ENCODE results near the gene SPACA4.

The SPACA4 gene

DNA sequence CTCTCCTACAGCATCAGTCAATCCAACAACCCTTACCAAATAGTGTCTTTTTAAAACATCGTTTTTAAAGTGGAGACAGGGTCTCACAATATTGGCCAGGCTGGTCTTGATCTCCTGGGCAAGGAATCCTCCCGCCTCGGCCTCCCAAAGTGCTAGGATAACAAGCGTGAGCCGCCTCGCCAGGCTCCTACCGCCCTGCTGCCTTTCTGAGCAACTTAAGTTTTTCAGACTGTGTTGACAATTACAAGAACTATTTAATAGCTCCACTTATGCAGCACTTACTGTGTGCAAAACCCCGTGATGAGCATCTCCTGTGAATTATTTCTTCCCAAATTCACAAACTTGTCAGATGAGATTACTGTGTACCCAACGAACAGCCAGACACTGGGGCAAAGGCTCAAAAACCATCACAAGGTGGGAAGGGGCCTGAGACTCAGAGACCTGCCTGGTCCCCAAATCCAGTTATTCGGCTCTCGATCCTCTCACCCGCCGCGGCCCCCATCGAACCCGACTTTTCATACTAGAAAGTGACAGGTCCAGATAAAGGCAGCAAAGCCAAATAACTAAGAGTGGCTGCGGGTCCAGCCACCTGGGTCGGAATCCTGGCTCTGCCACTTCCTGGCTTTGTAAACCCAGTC, 11.9 kb downstream of the SPACA4 start:
- Mint-ChIP-seq H3K27me3 (peaks cover 4% of the 10 kb centered on the region), H3K27ac (peak overlapping the region; percentile 97)
- CTCF ChIA-PET: interaction anchor here (1.5 to 3.0 kb wide), 2 partner anchors 9 to 34 kb away, joined by 7 to 13 read pairs; no protein-coding TSS in a partner anchor

DNA sequence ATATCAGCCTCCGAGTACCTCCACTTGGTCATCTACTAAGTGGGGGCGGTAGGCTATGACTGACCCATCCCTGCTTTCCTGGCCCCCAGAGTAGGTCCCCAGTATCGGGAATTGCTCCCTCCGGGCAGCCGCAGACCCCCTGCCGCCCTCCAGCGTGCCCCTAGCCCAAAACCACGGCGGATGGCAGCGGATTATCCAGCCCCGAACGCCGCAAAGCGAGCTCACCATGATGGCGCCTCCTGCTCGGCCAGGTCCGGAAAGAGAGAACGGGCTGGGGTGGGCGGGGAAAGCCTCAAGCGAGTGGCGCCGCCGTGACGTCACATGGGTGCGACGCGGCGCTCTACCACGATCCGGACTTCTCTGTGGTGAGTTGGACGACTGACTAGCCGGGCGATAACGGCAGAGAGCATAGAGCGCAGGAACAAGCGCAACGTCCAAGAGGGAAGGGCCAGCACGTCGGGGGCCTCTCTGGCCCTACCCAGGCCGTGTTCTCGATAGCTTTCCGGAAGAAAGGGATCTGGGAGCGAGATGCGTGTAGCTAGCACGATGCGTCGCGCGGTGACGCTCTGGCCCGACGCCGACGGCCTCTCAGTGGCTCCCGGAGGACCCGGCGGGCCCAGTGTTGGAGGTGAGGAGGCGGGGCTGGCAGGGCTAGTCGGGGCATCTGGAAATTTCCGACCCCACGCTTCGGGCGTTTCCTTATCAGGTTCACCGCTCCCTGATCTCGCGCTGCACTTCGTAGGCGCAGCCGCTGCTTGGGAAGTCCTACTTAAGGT, 12.6 kb downstream of the SPACA4 start, which contains the start of the genes RPL18 and SPHK2:
Gene RPL18 (minus strand): TSS at position 263 of the 776 bp plus-strand sequence. CDS start 35 bp downstream, at position 228.
Gene SPHK2 (plus strand): TSS at position 591 of the 776 bp plus-strand sequence. CDS start 1,009 bp downstream, outside the sequence.
- peak; percentile 96 for DNase-seq
- CTCF ChIA-PET: interaction anchor here (0.9 to 3.0 kb wide), 2 partner anchors 10 to 15 kb away, joined by 3 to 13 read pairs; no protein-coding TSS in a partner anchor
- H3K4me3 Mint-ChIP-seq: peak within 1 kb of the TSS; percentile 95
- H3K36me3 Mint-ChIP-seq: peaks cover 57% of the 10 kb centered on the region
- no peaks in the 10 kb centered on the region for H3K9me3 Mint-ChIP-seq
- H3K27me3 Mint-ChIP-seq: peaks cover 4% of the 10 kb centered on the region
- peaks cover 60% of the 10 kb centered on the region for H3K4me1 Mint-ChIP-seq
- peak within 1 kb of the TSS; percentile 97 for H3K27ac Mint-ChIP-seq

More for the DNA sequence above, 11.9 kb downstream of the SPACA4 start:
- no peak for DNase-seq
- Mint-ChIP-seq H3K4me1 (peaks cover 52% of the 10 kb centered on the region), H3K4me3 (peak overlapping the region; percentile 95), H3K36me3 (peaks cover 57% of the 10 kb centered on the region), H3K9me3 (no peaks in the 10 kb centered on the region)

DNA sequence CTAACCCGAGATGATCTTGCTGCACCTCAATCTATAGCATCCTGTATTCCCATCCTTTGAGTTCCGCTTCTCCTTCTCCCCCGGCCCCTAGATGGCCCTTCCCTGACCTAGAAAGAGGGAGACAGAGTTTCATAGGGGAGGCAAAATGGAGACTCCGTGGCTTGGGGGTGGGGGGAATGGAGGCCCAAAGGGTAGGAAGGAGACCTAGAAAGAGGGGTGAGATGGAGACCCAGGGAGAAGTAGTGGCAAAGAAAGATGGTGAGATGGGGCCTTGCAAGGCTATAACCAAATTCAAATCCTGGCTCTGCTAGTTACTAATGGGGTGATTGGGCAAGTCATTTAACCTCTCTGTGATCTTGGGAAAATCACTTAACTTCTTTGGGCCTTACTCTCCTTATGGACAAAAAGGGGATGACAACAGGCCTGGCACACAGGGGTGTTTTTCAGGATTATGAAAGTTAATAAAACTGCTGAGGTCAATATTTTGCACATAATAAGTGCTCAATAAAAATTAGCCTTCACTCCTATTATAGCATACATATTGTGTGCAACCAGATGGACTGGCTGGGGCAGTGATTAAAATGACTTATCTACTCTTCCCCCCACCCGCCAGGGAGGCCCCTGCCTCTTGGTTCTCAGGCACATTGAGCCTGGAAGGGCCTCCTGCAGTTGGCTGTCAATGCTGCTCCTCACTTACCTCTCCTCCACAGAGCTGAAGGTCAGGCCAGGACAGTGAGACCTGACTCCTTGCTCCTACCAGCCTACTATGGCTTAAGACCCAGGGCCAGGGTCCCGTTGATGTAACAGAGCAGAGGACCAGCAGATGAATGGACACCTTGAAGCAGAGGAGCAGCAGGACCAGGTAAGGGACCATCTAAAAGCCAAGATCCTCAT, 13.4 kb downstream of the SPACA4 start:
- DNase-seq: no peak
- CTCF ChIA-PET: interaction anchor here (0.9 kb wide), 1 partner anchor 14 kb away, joined by 3 read pairs; no protein-coding TSS in a partner anchor
- Mint-ChIP-seq H3K9me3 (no peaks in the 10 kb centered on the region), H3K27ac (peak overlapping the region; percentile 97), H3K4me3 (peak overlapping the region; percentile 95), H3K4me1 (peaks cover 67% of the 10 kb centered on the region), H3K27me3 (peaks cover 4% of the 10 kb centered on the region), H3K36me3 (peaks cover 56% of the 10 kb centered on the region)

DNA sequence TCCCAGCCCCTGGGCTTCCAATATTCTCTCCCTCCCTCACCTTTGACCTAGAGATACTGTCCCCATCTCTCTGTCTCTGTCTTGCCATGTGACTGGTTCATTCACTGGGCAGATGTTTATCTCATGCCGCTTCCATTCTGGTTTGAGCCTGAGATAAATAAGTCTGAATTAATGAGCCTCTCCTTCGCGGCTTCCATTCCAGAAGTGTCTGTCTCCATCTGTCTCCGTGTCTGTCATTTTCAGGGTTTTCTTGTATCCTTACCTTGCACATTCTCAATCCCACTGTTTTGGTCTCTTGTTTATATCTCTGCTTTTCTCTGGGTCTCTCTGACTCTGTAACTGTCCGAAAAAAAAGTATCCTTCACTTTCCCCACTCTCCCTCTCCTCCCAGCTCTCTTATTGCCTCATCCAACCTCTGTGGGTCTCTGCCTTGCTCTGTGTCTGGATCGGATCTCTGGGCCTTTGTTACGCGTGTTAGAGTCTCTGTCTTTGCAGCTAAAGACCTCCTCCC, 17.1 kb downstream of the SPACA4 start:
- Mint-ChIP-seq H3K9me3 (no peaks in the 10 kb centered on the region), H3K4me1 (peaks cover 54% of the 10 kb centered on the region), H3K27ac (peak overlapping the region; percentile 98), H3K4me3 (peak overlapping the region; percentile 80), H3K36me3 (peaks cover 30% of the 10 kb centered on the region), H3K27me3 (peaks cover 4% of the 10 kb centered on the region)
- peak; percentile 18 for DNase-seq
- CTCF ChIA-PET: interaction anchor here (1.9 kb wide), 1 partner anchor 15 kb away, joined by 7 read pairs; no protein-coding TSS in a partner anchor

DNA sequence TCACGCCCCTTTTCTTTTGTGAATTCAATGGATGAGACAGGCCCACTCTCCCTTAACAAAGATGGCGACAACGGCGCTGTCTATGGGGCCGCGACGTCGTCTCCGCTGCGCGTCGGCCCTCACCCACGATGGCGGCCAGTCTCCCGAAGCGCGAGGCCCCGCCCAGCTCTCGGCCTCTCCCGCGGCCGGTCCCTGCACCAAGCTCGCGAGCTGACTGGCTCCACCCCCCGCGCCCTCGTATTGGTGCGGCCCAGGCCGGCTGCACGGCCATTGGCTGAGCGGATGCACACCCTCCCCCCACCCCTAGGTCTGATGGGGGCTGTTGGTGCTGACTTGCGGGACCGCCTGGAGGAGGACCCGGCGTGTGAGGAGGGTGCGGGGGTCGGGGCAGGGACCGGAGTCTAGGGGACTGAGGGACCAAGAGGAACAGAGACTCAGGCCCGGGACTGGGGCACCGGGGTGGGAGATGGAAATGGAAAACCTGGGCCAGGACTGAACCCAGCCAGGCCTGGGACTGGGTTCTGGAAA, 17.6 kb downstream of the SPACA4 start:
- H3K27ac Mint-ChIP-seq: peak overlapping the region; percentile 98
- peaks cover 53% of the 10 kb centered on the region for H3K4me1 Mint-ChIP-seq
- peaks cover 1% of the 10 kb centered on the region for H3K27me3 Mint-ChIP-seq
- peaks cover 29% of the 10 kb centered on the region for H3K36me3 Mint-ChIP-seq
- no peaks in the 10 kb centered on the region for H3K9me3 Mint-ChIP-seq
- peak overlapping the region; percentile 80 for H3K4me3 Mint-ChIP-seq
- DNase-seq: peak; percentile 98
- CTCF ChIA-PET: interaction anchor here (1.9 kb wide), 1 partner anchor 15 kb away, joined by 7 read pairs; no protein-coding TSS in a partner anchor

- Mint-ChIP-seq H3K27me3 (no peaks in the 10 kb centered on the region), H3K4me1 (peaks cover 48% of the 10 kb centered on the region), H3K9me3 (no peaks in the 10 kb centered on the region), H3K27ac (peak overlapping the region; percentile 98), H3K36me3 (peaks cover 29% of the 10 kb centered on the region), H3K4me3 (peak overlapping the region; percentile 80)
- DNase-seq: no peak
- CTCF ChIA-PET: no interaction called here
These were observed 18.5 kb downstream of the SPACA4 start for GRCh38 chr19:48624791-48625723.

- H3K9me3 Mint-ChIP-seq: no peaks in the 10 kb centered on the region
These were observed 19.4 kb downstream of the SPACA4 start for GRCh38 chr19:48625891-48626327.

GRCh38 chr19:48627201-48627864, 20.8 kb downstream of the SPACA4 start:
- H3K27me3 Mint-ChIP-seq: no peaks in the 10 kb centered on the region
- H3K36me3 Mint-ChIP-seq: peaks cover 30% of the 10 kb centered on the region
- peaks cover 56% of the 10 kb centered on the region for H3K4me1 Mint-ChIP-seq
- H3K4me3 Mint-ChIP-seq: no peak overlapping the region
- no peak for DNase-seq
- H3K27ac Mint-ChIP-seq: peak overlapping the region; percentile 46
- H3K9me3 Mint-ChIP-seq: no peaks in the 10 kb centered on the region
- CTCF ChIA-PET: no interaction called here

More at GRCh38 chr19:48625891-48626327, 19.4 kb downstream of the SPACA4 start:
- Mint-ChIP-seq H3K27ac (no peak overlapping the region), H3K4me1 (peaks cover 54% of the 10 kb centered on the region), H3K27me3 (no peaks in the 10 kb centered on the region), H3K36me3 (peaks cover 30% of the 10 kb centered on the region), H3K4me3 (no peak overlapping the region)
- no peak for DNase-seq
- CTCF ChIA-PET: no interaction called here

DNA sequence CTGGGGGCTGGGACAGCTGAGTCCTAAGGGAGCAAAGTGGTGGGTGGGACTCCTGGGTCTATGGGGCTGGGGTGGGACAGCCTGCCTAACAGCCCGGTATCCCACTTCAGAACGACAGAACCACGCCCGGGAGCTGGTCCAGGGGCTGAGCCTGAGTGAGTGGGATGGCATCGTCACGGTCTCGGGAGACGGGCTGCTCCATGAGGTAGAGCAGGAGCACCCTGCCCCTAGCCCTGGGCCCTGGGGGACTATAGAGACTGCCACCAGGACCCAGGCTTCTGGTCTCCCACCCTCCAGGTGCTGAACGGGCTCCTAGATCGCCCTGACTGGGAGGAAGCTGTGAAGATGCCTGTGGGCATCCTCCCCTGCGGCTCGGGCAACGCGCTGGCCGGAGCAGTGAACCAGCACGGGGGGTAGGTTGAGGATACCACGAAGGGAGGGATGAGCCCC, 21.3 kb downstream of the SPACA4 start:
- CTCF ChIA-PET: no interaction called here
- peaks cover 59% of the 10 kb centered on the region for H3K4me1 Mint-ChIP-seq
- no peak overlapping the region for H3K27ac Mint-ChIP-seq
- H3K36me3 Mint-ChIP-seq: peaks cover 33% of the 10 kb centered on the region
- H3K4me3 Mint-ChIP-seq: no peak overlapping the region
- DNase-seq: no peak
- no peaks in the 10 kb centered on the region for H3K9me3 Mint-ChIP-seq
- H3K27me3 Mint-ChIP-seq: no peaks in the 10 kb centered on the region

- no peak for DNase-seq
- Mint-ChIP-seq H3K36me3 (peaks cover 28% of the 10 kb centered on the region), H3K27me3 (no peaks in the 10 kb centered on the region), H3K4me1 (peaks cover 58% of the 10 kb centered on the region), H3K4me3 (no peak overlapping the region), H3K9me3 (no peaks in the 10 kb centered on the region), H3K27ac (no peak overlapping the region)
- CTCF ChIA-PET: interaction anchor here (0.9 kb wide), 1 partner anchor 17 kb away, joined by 3 read pairs; the partner anchor contains the start of gene CA11
These were observed 22.1 kb downstream of the SPACA4 start for GRCh38 chr19:48628486-48629296.

DNA sequence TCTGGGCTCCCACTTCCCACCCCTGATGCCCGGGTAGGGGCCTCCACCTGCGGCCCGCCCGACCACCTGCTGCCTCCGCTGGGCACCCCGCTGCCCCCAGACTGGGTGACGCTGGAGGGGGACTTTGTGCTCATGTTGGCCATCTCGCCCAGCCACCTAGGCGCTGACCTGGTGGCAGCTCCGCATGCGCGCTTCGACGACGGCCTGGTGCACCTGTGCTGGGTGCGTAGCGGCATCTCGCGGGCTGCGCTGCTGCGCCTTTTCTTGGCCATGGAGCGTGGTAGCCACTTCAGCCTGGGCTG, 22.7 kb downstream of the SPACA4 start:
- CTCF ChIA-PET: interaction anchor here (0.9 kb wide), 1 partner anchor 16 kb away, joined by 3 read pairs; the partner anchor contains the start of gene CA11
- peaks cover 25% of the 10 kb centered on the region for H3K36me3 Mint-ChIP-seq
- H3K27me3 Mint-ChIP-seq: no peaks in the 10 kb centered on the region
- no peak overlapping the region for H3K4me3 Mint-ChIP-seq
- peaks cover 58% of the 10 kb centered on the region for H3K4me1 Mint-ChIP-seq
- no peak overlapping the region for H3K27ac Mint-ChIP-seq
- no peaks in the 10 kb centered on the region for H3K9me3 Mint-ChIP-seq
- no peak for DNase-seq
